ENCODE measurements around the gene RNU6-1. TPM values are rescaled to one million over a fixed set of nuclear protein-coding genes. Genes with fewer than 3 reads are reported as not detected.

Gene RNU6-1
- total RNA-seq, 6 donors from 2014 or later = not detected

- Histone ChIP-seq H3K4me1 (peaks cover 37 to 50% (median 48%) of the 10 kb centered on the region in 4 donors), H3K27ac (peak overlapping the region; percentile 59 to 99 (median 95)), H3K27me3 (peaks cover 2 to 21% (median 16%) of the 10 kb centered on the region in 4 donors), H3K4me3 (peak overlapping the region in 3 of 4 donors; percentile 72 to 91 (median 75)), H3K9me3 (no peaks in the 10 kb centered on the region), H3K36me3 (no peaks in the 10 kb centered on the region)
- ATAC-seq (ENCODE audit: low FRiP score in 2 of 2) (peak; percentile 45 to 74), DNase-seq (peak; percentile 86 to 90)
- 9 to 19% methylated on average over 16 to 25 of the region's 25 CpGs for WGBS, 2 donors
- no peak for TF ChIP-seq EP300 (IDR thresholded peaks at IDR 0.05)
- TF ChIP-seq POLR2AphosphoS5 (IDR thresholded peaks at IDR 0.05) = peak in 1 of 2 donors; percentile 15
- TF ChIP-seq POLR2A (IDR thresholded peaks at IDR 0.05) = peak in 1 of 4 donors; percentile 20
- peak in 5 of 6 experiments; percentile 10 to 48 (median 26) for TF ChIP-seq CTCF (IDR thresholded peaks at IDR 0.05)
These were observed 984 bp downstream of the RNU6-1 start for GRCh38 chr15:67838789-67839332.

GRCh38 chr15:67836955-67837354 is 2.9 kb downstream of the RNU6-1 start:
- H3K36me3 ChIP-seq = no peaks in the 10 kb centered on the region
- no peak for DNase-seq
- H3K9me3 ChIP-seq = no peaks in the 10 kb centered on the region
- peaks cover 46 to 66% (median 61%) of the 10 kb centered on the region in 4 donors for H3K4me1 ChIP-seq
- 62 to 65% methylated on average over 2 of the region's 2 CpGs for WGBS, 2 donors
- H3K4me3 ChIP-seq = no peak overlapping the region
- TF ChIP-seq CTCF (IDR thresholded peaks at IDR 0.05) (no peak), POLR2A (IDR thresholded peaks at IDR 0.05) (no peak), EP300 (IDR thresholded peaks at IDR 0.05) (no peak), POLR2AphosphoS5 (IDR thresholded peaks at IDR 0.05) (no peak)
- no peak for ATAC-seq (ENCODE audit: low FRiP score in 2 of 2)
- no peak overlapping the region for H3K27ac ChIP-seq
- peaks cover 2 to 40% (median 27%) of the 10 kb centered on the region in 4 donors for H3K27me3 ChIP-seq

- WGBS, 2 donors = 29 to 34% methylated on average over 7 to 8 of the region's 8 CpGs
- no peak for ATAC-seq (ENCODE audit: low FRiP score in 2 of 2)
- Histone ChIP-seq H3K36me3 (no peaks in the 10 kb centered on the region), H3K27me3 (peaks cover 2 to 44% (median 29%) of the 10 kb centered on the region in 4 donors), H3K27ac (no peak overlapping the region), H3K9me3 (no peaks in the 10 kb centered on the region), H3K4me1 (peaks cover 46 to 65% (median 60%) of the 10 kb centered on the region in 4 donors), H3K4me3 (peak overlapping the region in 3 of 4 donors; percentile 33 to 53 (median 45))
- TF ChIP-seq CTCF (IDR thresholded peaks at IDR 0.05) (peak; percentile 46 to 88 (median 59)), EP300 (IDR thresholded peaks at IDR 0.05) (no peak)
- DNase-seq = no peak
These were observed 3.4 kb downstream of the RNU6-1 start for GRCh38 chr15:67836477-67836876.

GRCh38 chr15:67836134-67836455 is 3.8 kb downstream of the RNU6-1 start:
- Histone ChIP-seq H3K27ac (no peak overlapping the region), H3K4me1 (peaks cover 42 to 61% (median 56%) of the 10 kb centered on the region in 4 donors), H3K36me3 (no peaks in the 10 kb centered on the region), H3K9me3 (no peaks in the 10 kb centered on the region), H3K27me3 (peaks cover 2 to 48% (median 29%) of the 10 kb centered on the region in 4 donors), H3K4me3 (peak overlapping the region in 3 of 4 donors; percentile 33 to 53 (median 45))
- DNase-seq (no peak), ATAC-seq (ENCODE audit: low FRiP score in 2 of 2) (no peak)
- WGBS, 2 donors = 3 to 5% methylated on average over 13 to 16 of the region's 16 CpGs
- TF ChIP-seq EP300 (IDR thresholded peaks at IDR 0.05) (no peak), POLR2A (IDR thresholded peaks at IDR 0.05) (no peak), POLR2AphosphoS5 (IDR thresholded peaks at IDR 0.05) (no peak), CTCF (IDR thresholded peaks at IDR 0.05) (no peak)

Measured in upper lobe of left lung (tissue), 6 donors.